PC-3 (cell line): Measurements from ENCODE around the gene AGFG2.
"Not testable (repeated sequence)": the region's sequence is repeated elsewhere in the genome, so short reads cannot be mapped to it uniquely, and the experiment has no call there.

Experiments
- EZH2 ChIP-seq: fragments of 300-600 bp; sonication (generic); IDR thresholded peaks from one replicate; pipeline ENCODE4 v1.6.1; 2017; ENCODE audit warnings: antibody characterized with exemption, mild to moderate bottlenecking, low read length; ENCODE audit not compliant: unreplicated experiment
- EZH2phosphoT487 ChIP-seq: fragments of 300-600 bp; sonication (generic); IDR thresholded peaks from 2 replicates; pipeline ENCODE4 v1.6.1; 2018; ENCODE audit warnings: mild to moderate bottlenecking, antibody characterized with exemption, low read length, borderline replicate concordance
- TF ChIP-seq, protein P1 (sequence below): fragments of 300-600 bp; sonication (generic); conservative IDR thresholded peaks from 2 replicates; pipeline ENCODE4 v1.5.1; 2017; ENCODE audit warnings: antibody characterized with exemption, low read depth, mild to moderate bottlenecking, low read length

DNA sequence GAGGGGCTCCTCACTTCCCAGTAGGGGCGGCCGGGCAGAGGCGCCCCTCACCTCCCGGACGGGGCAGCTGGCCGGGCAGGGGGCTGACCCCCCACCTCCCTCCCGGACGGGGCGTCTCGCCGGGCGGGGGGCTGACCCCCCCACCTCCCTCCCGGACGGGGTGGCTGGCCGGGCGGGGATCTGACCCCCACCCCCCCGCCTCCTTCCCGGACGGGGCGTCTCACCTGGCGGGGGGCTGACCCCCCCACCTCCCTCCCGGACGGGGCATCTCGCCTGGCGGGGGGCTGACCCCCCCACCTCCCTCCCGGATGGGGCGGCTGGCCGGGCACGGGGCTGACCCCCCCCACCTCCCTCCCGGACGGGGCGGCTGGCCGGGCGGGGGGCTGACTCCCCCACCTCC, 15.8 kb upstream of the AGFG2 start:
- TF ChIP-seq, protein P1, sequence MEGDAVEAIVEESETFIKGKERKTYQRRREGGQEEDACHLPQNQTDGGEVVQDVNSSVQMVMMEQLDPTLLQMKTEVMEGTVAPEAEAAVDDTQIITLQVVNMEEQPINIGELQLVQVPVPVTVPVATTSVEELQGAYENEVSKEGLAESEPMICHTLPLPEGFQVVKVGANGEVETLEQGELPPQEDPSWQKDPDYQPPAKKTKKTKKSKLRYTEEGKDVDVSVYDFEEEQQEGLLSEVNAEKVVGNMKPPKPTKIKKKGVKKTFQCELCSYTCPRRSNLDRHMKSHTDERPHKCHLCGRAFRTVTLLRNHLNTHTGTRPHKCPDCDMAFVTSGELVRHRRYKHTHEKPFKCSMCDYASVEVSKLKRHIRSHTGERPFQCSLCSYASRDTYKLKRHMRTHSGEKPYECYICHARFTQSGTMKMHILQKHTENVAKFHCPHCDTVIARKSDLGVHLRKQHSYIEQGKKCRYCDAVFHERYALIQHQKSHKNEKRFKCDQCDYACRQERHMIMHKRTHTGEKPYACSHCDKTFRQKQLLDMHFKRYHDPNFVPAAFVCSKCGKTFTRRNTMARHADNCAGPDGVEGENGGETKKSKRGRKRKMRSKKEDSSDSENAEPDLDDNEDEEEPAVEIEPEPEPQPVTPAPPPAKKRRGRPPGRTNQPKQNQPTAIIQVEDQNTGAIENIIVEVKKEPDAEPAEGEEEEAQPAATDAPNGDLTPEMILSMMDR: not testable (repeated sequence)
- not testable (repeated sequence) for TF ChIP-seq EZH2phosphoT487, EZH2
